GM18520 (cell line): ENCODE measurements around the gene PLXDC2.

ENCODE experiments used
- ATAC-seq: cut with Tn5 transposase; IDR thresholded peaks from one replicate; pipeline ENCODE4 v1.9.1; 2021; ENCODE audit not compliant: unreplicated experiment

The PLXDC2 gene

DNA sequence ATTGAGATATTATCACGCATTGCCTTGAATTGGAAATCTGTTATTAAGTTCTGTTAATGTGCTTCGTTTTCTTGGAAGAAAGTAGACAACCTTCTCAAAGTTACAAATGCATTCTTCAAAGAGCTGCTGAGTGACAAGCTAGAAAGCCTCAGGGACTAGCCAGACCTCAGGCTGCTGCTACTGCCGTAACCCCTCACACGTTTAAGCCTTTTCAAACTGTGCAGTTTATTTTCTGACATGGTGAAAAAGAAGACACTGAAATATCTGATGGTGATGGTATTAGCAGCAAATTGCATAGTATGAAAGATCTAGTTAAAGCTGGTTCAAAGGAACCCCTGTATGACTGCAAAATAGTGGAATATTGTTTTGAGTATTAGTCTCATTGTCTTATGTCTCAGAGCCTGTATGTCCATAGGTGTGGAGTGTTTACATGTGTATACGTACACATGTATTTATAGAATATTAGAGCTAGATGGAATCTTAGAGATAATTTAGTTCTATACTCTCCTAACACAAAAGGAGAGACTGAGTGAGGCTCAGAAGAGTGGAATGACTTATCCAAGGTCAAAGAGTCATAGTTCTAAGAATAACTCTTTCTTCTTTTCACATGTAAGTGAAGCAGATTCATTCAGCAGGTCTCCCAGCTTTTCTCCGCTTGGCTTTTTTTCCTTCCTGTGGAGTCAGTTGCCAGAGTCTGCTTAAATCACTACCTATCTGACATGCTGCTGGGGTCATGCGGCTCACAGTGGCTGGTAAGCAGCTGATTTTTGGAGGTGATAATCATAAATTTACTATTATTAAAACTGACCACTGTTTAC is 431.9 kb downstream of the PLXDC2 start:
- no peak for ATAC-seq

DNA sequence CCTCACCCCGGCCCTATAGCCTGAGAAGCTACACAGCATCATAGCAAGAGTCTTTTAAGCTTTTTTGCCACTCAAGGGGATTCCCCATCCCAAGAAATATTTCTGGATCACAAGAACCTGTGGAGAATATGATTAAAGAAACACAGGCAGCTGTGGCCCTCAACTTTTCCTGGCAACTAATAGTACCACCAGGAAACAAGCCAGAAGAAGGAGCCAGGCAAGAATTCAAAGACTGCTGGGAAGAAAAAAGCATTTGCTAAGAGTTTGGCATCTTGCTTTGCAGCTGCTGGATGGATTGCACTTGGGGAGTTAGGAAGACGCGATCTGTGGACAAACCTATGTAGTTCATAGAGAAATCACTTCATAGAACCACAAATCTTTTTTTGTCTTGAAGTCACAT is 437.8 kb downstream of the PLXDC2 start:
- ATAC-seq, result no peak

DNA sequence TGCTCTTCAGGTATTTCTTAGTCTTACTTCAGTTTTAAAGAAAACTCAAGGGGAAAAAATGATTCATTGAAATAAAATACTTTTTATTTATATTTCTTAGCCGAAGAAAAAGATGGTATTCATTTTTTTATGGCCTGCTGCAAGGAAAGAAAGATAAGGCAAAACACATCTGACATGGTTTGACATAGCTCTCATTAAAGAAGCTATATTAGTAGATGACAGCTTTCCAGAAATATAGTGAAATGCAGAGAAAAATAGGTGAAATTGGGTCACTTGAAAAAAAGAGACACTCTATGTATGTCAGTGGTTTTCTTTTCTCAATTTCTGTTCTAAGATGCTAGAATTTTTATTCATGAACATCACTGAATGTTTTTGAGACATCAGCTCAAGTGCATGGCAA is 438.3 kb downstream of the PLXDC2 start:
- no peak for ATAC-seq

DNA sequence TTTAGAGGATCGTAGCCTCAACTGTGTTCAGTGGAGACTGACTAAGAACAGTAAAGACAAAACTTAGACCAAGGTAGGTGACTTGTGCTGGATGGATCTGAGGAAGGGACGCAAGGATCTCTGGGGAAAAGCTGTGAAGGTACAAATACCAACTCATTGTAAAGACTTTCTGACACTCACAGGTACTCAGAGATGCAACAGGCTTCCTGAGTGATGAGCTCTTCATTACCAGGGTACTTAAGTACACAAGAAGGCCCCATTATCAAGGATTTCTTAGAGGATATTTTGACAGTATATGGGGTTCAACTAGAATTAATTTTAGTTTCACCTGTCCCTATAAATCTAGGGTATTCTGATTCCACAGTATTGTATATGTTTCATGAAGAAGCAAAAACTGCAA is 440.7 kb downstream of the PLXDC2 start:
- ATAC-seq, result no peak

DNA sequence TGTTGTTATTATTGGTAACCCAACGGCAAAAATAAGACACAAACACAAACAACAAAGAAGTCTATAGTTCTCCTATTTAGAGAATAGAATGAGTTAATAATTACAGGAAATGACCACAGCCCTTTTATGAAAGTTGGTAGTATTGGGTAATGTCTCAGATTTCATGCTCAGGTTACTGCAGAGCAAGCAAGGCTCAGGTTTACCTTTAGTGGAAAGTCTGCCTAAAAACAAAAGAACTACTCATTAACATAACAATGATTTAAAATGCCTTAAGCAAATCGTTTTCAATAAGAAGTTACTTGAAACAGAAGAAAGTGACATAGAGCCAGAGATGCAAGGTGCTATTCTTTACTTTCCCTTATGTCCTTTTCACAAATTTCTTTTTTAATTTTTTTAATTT is 441.2 kb downstream of the PLXDC2 start:
- ATAC-seq, result no peak

DNA sequence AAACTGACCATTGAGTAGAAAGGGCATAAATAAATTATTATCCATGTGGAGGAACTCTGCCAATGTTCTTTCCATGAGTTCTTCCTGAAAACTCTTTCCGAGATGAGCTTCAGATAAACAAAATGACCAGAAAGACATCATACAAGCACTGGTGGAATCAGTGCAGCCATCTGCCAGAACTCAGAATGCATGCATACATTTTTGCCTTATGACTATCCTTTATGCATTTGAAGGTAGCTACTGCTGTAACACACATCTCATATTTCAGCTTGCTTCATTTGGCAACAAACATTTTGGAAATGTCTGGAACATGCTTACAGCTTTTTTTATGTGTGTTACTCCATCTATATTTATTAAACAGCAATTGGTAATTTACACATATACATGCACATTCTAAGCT is 448.9 kb downstream of the PLXDC2 start:
- ATAC-seq, result no peak

DNA sequence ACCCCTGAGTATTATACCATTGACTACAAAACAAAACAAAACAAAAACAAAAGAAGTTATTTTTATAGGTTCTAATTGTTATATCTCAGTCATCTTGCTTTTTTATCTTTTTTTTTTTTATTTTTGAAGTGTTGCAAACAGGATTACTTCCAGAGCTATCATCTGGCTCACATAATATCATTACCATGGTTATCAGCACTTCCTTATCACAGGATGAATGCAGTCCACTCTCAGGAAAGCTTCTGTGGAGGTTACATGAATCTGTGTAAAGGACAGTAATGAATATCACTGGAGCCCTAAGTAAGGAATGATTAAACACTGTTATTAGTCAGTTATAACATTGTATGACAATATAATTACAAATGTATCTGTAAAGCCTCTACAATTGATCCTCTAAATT is 451.5 kb downstream of the PLXDC2 start:
- no peak for ATAC-seq

DNA sequence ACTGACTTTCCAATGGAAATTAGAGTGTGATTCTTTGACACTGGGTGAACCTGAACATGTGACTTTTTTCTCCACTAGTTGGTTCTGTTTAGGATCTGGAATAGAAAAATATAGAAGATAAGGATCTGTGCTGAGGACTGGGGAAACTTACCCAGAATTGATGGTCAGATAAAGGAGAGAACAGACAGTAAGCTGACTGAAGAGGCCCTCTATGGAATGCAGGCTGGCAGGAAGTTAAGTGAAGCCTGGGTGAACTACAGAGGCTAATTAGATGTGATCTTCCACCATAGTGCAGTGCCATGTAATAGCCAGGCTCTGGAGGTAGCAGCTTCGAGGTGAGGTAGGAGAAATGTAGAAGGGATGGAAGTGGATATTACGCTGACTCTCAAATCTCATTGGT is 455.3 kb downstream of the PLXDC2 start:
- ATAC-seq, result no peak

DNA sequence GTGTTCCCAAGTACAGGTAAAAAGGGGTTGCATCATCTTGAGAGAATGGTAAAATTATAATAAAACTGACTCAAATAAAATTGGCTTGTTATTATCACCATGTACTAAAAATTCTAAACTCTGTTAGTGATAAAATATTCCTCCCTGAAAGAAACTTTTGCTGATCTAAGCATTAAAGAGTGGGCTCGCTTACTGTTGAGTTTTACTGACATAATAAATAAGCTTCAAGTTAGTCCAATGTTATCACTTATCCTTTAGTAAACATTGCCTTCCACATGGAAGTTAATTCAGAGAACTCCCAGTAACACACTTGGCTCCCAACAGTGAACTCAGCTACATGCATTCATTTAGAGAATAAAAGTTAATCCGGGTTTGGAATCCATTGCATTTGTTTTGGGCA is 456.4 kb downstream of the PLXDC2 start:
- ATAC-seq, result no peak

DNA sequence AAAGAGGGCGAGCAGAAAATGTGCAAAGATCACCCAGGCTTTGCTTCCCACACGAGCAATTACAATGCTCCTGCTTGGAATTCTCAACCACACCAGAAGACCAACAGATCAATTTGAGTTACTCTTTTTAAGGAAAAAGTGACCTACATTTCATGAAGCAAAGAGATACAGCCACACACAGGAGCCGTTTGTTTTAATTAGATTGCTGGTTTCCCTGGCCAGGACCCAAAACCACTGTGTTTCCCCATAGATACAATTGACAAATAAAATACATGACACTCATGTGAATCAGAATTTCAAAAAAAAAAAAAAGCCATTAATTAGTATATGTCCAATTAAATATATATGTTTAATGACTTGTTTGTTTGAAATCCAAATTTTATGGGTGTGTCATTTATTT is 458.3 kb downstream of the PLXDC2 start:
- ATAC-seq, result no peak

DNA sequence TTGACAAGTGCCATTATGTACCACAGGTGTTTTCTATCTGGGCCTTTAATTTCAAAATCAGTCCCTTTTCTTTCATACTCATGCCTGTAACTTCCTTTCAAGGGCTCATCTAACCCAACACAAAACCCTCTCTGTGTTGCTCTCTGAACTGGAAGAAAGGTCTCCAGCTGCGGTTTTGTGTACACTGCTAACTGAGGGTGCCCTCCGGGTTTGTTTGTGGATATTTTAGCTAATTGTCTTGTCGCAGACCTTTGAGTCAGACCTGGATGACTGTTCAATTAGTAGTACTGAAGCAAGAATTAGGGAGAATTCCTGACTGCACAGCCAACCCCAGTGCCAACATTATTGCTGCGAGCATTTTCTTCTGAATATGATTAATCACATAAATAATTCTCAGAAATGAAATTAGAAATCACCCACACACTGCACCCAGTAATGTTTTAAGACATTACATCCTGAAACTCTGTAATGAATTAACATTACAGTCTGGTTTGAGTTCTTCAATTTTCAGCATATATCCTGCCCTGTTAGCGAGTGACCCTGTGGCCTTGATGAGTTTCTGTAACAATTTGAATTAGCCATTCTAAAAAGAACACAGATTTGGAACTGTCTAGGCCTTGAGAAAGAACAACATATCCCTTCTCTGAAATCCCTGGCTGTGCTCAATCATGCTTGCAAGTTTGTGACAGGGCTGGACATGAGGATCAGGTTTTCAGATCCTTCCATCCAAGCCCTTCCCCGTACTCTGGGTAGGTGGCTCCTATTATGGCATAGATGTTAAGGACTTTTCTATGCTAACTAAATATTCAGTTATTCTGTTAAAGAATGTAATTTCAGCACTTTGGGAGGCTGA is 460.1 kb downstream of the PLXDC2 start:
- no peak for ATAC-seq

DNA sequence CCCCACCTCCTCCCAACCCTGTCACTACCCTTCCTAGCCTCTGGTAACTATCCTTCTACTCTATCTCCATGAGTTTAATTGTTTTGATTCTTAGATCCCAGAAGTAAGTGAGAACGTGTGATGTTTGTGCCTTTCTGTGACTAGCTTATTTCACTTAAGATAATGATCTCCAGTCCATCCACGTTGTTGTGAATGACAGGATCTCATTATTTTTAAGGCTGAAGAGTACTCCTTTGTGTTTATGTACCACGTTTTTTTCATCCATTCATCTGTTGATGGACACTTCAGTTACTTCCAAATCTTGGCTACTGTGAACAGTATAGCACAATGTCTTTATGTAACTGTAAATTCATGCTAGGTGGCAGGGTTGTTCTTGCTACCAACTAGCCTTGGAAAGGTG is 461.6 kb downstream of the PLXDC2 start:
- ATAC-seq, result no peak

DNA sequence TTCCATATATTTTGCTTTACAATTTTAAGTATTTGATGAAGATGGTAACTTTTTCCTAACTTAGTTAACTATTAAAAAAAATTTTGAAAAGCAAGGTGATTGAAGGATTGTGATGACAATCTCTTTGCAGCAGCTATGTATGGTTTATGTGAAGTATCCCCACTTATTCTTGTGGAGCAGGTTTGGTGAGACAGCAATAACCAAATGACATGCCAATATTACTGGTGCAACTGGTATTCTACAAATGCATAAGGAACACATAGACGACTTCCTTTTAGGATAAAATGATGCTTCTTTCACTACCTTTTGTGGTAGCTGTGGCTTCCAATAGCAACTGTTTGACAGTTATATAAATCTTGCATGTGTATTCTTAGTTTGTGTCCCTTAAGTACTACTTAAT is 465.3 kb downstream of the PLXDC2 start:
- ATAC-seq, result no peak

DNA sequence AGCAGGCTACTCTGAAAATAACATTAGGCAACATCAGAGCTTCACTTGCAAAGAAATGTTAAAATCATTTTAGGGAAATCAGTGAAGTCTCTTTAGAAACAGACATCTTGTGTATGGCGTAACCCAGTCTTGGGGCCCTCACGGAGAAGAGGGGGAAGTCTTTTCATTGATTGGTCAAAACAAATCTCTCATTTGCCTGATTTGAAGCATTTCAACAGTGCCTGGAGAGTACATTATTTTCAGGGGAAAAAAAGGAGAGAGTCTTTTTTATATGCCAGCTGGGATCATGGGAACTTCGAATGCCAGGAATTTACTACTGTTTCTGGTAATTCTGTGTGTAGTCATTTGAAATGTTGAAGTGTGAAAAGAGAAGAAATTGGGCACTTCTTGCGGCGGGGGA is 471.4 kb downstream of the PLXDC2 start:
- ATAC-seq, result no peak

DNA sequence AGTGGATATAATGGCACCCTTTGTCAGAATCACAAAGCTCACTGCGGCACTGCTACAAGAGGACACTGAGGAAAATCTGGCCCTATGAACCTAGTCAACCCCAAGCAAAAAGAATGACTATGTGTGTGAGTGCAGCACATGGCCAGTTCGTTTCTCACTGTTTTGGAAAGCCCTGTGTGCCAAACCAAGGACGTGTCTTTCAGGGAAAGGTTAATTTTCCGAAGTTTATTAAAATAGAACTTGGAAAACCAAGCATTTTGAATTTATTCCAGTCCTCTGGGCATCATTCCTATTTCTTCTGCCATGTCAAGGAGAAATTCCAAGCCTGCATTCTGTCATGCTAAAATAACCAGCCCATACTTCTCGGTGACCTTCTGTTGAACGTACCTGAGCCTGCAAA is 471.8 kb downstream of the PLXDC2 start:
- no peak for ATAC-seq

DNA sequence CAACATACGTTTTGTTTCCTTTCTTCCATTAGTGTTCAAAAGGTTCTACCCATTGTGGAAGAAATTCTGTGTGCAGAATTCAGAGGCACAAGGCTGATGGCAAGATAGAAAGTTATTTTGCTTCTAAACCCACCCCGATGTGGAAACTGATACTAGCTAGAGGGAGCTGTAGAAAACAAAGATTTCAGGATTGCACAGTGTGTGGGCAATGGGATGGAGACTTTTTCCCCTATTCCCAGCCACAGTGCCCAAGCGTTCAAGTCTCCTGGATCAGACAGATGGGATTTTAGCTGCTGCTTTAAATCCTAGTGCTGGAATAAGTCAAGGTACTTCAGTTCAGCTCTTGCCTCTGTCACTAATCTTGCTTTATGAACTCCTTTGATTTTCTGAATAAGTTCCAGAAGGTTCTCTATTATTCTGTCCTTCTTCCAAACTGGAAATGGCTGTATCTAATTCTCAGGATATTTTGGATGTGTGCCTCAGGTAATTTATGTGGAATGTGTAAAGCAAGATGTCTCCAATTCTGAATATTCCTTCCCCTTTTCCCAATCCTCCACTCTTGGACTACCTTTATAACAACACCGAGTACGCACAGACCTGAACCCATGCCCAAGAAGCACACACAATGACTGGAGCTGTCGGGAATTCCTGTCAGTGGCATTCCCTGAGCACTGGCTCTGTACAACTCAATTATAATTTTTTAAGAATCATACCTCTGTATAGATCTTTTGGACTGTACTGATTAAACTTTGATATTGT is 473.0 kb downstream of the PLXDC2 start:
- ATAC-seq, result no peak

DNA sequence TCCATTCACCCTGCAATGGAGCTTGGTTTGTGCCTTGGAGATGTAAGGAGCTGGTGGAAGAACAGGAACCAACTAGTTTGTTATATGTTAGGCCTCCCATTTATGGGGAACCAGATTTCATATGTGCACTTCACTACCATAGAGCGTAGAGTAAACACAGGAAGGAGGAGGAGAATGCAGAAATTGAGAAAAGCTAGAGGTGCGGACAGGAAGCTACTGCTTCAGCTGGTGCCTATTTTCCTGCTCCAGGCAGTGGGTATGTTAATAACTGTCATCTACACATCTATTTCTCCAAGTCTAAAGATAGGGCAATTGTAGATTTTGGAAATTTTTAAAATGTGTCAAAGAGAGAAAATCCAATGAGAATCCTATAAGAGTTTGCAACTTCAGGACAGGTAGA is 482.2 kb downstream of the PLXDC2 start:
- no peak for ATAC-seq

DNA sequence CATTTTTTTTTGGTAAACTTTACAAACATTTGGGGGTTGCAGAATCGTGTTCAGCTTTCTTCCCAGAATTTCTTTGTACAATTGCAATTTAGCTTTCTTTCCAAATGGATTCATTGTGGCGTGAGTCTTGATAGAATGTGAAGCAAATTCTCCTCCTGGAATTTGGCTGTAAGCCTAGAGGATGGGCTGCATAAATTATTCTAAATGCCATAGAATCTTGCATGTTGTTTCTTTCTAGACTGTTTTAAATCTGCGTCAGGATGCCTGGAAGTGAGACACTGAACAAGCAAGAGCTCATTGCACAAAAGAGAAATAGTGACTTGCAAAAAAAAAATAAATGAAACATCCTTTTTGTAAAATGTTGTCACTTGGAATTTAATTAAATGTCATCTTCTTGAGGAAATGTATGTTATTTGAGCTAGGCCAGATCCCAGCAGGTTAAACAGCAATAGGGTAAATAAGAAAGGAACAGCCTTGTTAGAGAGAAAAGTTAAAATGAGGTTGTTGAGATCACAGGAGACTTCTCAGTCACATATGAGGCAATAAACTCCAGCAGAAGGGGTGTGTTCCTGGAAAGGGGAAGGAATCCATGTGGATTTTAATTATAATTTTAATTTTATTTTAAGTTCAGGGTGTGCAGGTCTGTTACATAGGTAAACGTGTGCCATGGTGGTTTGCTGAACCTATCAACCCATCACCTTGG is 483.0 kb downstream of the PLXDC2 start:
- ATAC-seq, result no peak

DNA sequence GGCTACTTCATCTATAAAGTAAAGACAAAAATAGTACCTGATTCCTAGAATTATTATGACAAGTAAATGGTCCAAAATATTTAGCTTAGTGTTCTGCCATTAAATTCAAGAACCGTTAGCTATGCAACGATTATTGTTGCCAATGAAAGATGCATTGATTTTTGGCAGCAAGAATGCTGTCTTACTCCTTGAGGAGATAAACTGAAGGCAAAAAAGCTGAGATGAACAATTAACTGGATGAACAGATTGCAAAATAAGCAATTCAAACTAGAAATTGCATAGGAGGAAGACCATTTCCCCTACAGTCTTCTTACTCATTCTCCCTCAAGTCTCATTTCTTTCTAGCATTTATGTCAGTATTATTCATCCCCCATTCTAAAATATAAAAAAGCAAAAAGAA is 484.5 kb downstream of the PLXDC2 start:
- no peak for ATAC-seq

DNA sequence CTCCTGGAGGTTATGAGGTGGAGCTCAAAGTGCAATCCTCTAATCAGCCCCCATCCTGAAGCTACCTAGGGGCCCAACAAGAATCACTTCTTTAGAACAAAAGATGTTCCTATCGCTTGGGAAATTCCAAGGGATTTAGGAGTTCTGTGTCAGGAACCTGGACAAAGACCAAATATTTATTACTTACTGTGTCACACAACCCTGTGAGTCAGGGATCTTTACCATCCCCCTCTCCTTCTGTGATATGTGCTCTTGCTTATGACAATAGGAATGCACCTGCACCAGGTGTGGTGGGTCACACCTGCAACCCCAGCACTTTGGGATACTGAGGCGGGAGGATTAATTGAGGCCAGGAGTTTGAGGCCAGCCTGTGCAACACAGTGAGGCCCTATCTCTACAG is 485.8 kb downstream of the PLXDC2 start:
- ATAC-seq, result no peak
